HEK293 (cell line): ENCODE data around the gene DBH.
A peak's percentile ranks its signal among the peaks of the same experiment; 100 is the strongest.

ENCODE experiments used
- CTCF ChIA-PET: fragments of 350-600 bp; formaldehyde crosslinking; extraction: SDS; loops from one replicate; lab custom pipeline; 2021; ENCODE audit warnings: antibody characterized with exemption; lab: Yijun Ruan, JAX
- POLR2A ChIA-PET: fragments of 300-600 bp; formaldehyde crosslinking; extraction: SDS; loops from one replicate; lab custom pipeline; 2020; ENCODE audit warnings: antibody characterized with exemption, inconsistent platforms; lab: Yijun Ruan, JAX
- H3K27ac ChIP-seq: fragments of 200-500 bp; sonication (Bioruptor generic); 2 replicates; pipeline ENCODE4 v1.5.1; 2014; ENCODE audit warnings: low read depth, low read length, control low read depth, inconsistent platforms; ENCODE audit errors: extremely low read depth
- H3K36me3 ChIP-seq, 2 experiments: fragments of 200-500 bp in 1 of 2; sonication (Bioruptor generic) in 1 of 2; 1 replicate in 1 of 2; 2 replicates in 1 of 2; pipeline ENCODE4 v1.5.1; 2014 to 2017; ENCODE audit warnings: inconsistent platforms in 2 of 2, low read length in 2 of 2; ENCODE audit not compliant: control insufficient read depth in 2 of 2, insufficient read depth in 1 of 2
- H3K4me1 ChIP-seq: fragments of 200-500 bp; sonication (Bioruptor generic); 2 replicates; pipeline ENCODE4 v1.5.1; 2014; ENCODE audit warnings: mild to moderate bottlenecking, low read length, inconsistent platforms; ENCODE audit not compliant: control insufficient read depth, insufficient read depth
- H3K4me3 ChIP-seq: 2 replicates; pipeline ENCODE4 v1.5.1; 2011; ENCODE audit warnings: low read depth, mild to moderate bottlenecking, control low read depth, low read length, moderate library complexity
- H3K9me3 ChIP-seq: fragments of 200-500 bp; sonication (Bioruptor generic); 2 replicates; pipeline ENCODE4 v1.5.1; 2014; ENCODE audit warnings: low read depth, low read length, inconsistent platforms; ENCODE audit not compliant: control insufficient read depth, insufficient read depth
- KLF8 ChIP-seq: fragments of 450-650 bp; formaldehyde crosslinking; IDR thresholded peaks from 2 replicates; pipeline ENCODE4 v1.5.1; 2016; ENCODE audit warnings: missing biosample characterization, missing genetic modification characterization
- PRDM1 ChIP-seq: fragments of 450-650 bp; formaldehyde crosslinking; IDR thresholded peaks from 2 replicates; pipeline ENCODE4; 2016; ENCODE audit warnings: missing biosample characterization, missing genetic modification characterization
- ZNF133 ChIP-seq: fragments of 450-650 bp; formaldehyde crosslinking; IDR thresholded peaks from 2 replicates; pipeline ENCODE4 v1.5.1; 2016; ENCODE audit warnings: missing biosample characterization, missing genetic modification characterization
- ZNF155 ChIP-seq: fragments of 450-650 bp; formaldehyde crosslinking; IDR thresholded peaks from 2 replicates; pipeline ENCODE4 v1.5.1; 2016; ENCODE audit warnings: missing biosample characterization, missing genetic modification characterization
- ZNF169 ChIP-seq: fragments of 450-650 bp; formaldehyde crosslinking; IDR thresholded peaks from 2 replicates; pipeline ENCODE4 v1.5.1; 2016; ENCODE audit warnings: missing biosample characterization, missing genetic modification characterization
- ZNF211 ChIP-seq: fragments of 450-650 bp; formaldehyde crosslinking; IDR thresholded peaks from 2 replicates; pipeline ENCODE4 v1.5.1; 2016; ENCODE audit warnings: low read depth, missing biosample characterization, missing genetic modification characterization
- ZNF223 ChIP-seq: fragments of 450-650 bp; formaldehyde crosslinking; IDR thresholded peaks from 2 replicates; pipeline ENCODE4 v1.5.1; 2016; ENCODE audit warnings: missing biosample characterization, missing genetic modification characterization
- ZNF394 ChIP-seq: fragments of 450-650 bp; formaldehyde crosslinking; IDR thresholded peaks from 2 replicates; pipeline ENCODE4 v1.5.1; 2016; ENCODE audit warnings: missing biosample characterization, missing genetic modification characterization, mild to moderate bottlenecking, moderate library complexity, borderline replicate concordance
- ZNF571 ChIP-seq: fragments of 450-650 bp; formaldehyde crosslinking; IDR thresholded peaks from 2 replicates; pipeline ENCODE4 v1.5.0; 2017; ENCODE audit warnings: missing biosample characterization, missing genetic modification characterization
- ZNF596 ChIP-seq: fragments of 450-650 bp; IDR thresholded peaks from 2 replicates; pipeline ENCODE4 v1.5.0; 2018; ENCODE audit warnings: missing biosample characterization, mild to moderate bottlenecking, missing genetic modification characterization, moderate library complexity
- TF ChIP-seq, protein P1 (sequence below): fragments of 450-650 bp; formaldehyde crosslinking; IDR thresholded peaks from 2 replicates; pipeline ENCODE4 v1.5.1; 2017; ENCODE audit warnings: missing biosample characterization, missing genetic modification characterization
- TF ChIP-seq, protein P2 (sequence below): fragments of 450-650 bp; formaldehyde crosslinking; IDR thresholded peaks from 2 replicates; pipeline ENCODE4 v1.5.1; 2016; ENCODE audit warnings: missing biosample characterization, missing genetic modification characterization
- TF ChIP-seq, protein P3 (sequence below): fragments of 450-650 bp; formaldehyde crosslinking; IDR thresholded peaks from 2 replicates; pipeline ENCODE4 v1.5.1; 2016; ENCODE audit warnings: missing biosample characterization, missing genetic modification characterization
- TF ChIP-seq, protein P4 (sequence below): fragments of 450-650 bp; formaldehyde crosslinking; IDR thresholded peaks from 2 replicates; pipeline ENCODE4 v1.5.1; 2016; ENCODE audit warnings: missing biosample characterization, missing genetic modification characterization
- TF ChIP-seq, protein P5 (sequence below): fragments of 450-650 bp; formaldehyde crosslinking; optimal IDR thresholded peaks from 2 replicates; pipeline ENCODE3; 2016; ENCODE audit warnings: missing biosample characterization, mild to moderate bottlenecking, missing genetic modification characterization

DBH gene

DNA sequence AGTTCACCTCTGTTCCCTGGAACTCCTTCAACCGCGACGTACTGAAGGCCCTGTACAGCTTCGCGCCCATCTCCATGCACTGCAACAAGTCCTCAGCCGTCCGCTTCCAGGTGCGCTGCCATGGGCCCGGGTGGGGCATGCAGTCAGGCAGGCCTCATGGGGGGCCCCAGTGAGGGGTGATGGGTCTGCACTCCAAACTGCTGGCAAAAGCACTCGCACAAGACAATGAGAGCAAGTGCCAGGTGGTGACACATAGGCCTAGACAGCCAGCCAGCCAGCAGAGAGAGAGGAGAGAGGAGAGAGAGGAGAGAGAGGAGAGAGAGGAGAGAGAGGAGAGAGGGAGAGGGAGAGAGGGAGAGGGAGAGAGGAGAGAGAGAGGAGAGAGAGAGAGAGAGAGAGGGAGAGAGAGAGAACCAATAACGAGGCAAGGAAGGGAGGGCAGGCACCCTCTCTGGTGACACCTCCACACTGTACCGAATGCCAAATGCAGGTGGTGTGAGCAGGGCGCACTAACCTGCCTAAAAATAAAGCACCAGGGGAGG is 21.0 kb downstream of the DBH start:
- Histone ChIP-seq H3K4me1 (peaks cover 3% of the 10 kb centered on the region), H3K4me3 (no peak overlapping the region), H3K27ac (no peak overlapping the region), H3K36me3 (no peaks in the 10 kb centered on the region), H3K9me3 (no peaks in the 10 kb centered on the region)
- POLR2A ChIA-PET: no interaction called here
- CTCF ChIA-PET: interaction anchor here (0.6 to 0.9 kb wide), 2 partner anchors 23 to 123 kb away, joined by 3 read pairs; no protein-coding TSS in a partner anchor
- TF ChIP-seq ZNF155 (tag by site-specific recombination) (no peak), PRDM1 (tag by site-specific recombination) (peak; percentile 63), ZNF596 (tag by site-specific recombination) (peak; percentile 88), ZNF169 (tag by site-specific recombination) (peak; percentile 96), ZNF211 (tag by site-specific recombination) (no peak)
- TF ChIP-seq, protein P1, sequence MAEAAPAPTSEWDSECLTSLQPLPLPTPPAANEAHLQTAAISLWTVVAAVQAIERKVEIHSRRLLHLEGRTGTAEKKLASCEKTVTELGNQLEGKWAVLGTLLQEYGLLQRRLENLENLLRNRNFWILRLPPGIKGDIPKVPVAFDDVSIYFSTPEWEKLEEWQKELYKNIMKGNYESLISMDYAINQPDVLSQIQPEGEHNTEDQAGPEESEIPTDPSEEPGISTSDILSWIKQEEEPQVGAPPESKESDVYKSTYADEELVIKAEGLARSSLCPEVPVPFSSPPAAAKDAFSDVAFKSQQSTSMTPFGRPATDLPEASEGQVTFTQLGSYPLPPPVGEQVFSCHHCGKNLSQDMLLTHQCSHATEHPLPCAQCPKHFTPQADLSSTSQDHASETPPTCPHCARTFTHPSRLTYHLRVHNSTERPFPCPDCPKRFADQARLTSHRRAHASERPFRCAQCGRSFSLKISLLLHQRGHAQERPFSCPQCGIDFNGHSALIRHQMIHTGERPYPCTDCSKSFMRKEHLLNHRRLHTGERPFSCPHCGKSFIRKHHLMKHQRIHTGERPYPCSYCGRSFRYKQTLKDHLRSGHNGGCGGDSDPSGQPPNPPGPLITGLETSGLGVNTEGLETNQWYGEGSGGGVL: peak; percentile 82

DNA sequence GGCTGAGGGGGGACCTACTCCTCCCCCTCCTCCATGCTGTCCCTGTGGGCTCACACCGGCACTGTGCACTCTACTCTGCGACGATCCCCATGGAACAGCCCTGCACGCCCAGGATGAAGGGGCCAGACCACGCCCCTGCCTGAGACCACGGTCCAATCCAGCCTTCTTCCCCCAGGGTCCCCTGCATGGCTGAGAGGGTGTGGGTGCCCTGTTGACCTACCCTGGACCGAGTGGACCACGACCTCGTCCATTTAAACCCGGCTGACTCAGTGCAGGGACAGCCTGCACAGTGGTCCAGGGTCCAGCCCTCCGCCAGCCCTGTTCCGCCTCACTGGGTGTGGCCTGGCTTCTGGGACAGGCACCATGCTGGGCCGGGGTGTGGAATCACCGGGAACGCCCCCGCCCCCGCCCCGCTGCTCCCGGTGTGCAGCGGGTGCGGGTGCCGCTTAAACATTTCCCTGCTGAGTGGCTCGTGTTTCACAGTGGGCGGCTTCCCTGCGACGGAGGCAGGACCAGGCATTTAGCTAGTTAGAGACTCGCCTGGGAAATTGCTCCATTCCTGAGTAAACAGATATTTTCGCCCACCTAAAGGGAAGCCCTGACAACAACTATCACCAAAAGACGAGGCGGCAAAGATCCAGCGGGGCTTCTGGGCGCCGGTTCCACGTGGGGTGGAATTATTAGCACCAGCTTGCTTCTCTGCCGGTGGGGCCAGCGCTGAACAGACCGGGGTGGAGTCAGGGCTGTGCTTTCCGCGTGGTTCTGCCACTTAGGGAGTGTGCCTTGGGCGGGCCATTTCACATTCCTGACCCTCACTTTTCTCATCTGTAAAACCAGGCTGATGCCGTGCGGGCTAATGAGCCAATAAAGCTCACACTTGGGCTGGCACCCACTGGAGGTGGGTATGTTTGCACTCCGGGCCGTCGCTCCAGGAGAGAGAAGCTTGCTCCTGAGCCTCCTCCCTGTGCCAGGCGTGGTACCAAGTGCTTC is 22.6 kb downstream of the DBH start:
- CTCF ChIA-PET: interaction anchor here (0.7 to 1.8 kb wide), 7 partner anchors 14 to 451 kb away, joined by 3 to 10 read pairs (median 3); no protein-coding TSS in a partner anchor
- peak overlapping the region; percentile 7; the same call in 1 of the 2 replicates for H3K4me3 ChIP-seq
- H3K27ac ChIP-seq: no peak overlapping the region
- TF ChIP-seq ZNF133 (tag by site-specific recombination): no peak
- TF ChIP-seq ZNF571 (tag by site-specific recombination): no peak
- TF ChIP-seq, protein P2, sequence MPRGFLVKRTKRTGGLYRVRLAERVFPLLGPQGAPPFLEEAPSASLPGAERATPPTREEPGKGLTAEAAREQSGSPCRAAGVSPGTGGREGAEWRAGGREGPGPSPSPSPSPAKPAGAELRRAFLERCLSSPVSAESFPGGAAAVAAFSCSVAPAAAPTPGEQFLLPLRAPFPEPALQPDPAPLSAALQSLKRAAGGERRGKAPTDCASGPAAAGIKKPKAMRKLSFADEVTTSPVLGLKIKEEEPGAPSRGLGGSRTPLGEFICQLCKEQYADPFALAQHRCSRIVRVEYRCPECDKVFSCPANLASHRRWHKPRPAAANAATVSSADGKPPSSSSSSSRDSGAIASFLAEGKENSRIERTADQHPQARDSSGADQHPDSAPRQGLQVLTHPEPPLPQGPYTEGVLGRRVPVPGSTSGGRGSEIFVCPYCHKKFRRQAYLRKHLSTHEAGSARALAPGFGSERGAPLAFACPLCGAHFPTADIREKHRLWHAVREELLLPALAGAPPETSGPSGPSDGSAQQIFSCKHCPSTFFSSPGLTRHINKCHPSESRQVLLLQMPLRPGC (tag by site-specific recombination): no peak
- TF ChIP-seq KLF8 (tag by site-specific recombination): 0 out of 2 replicates have a peak, but pooled peaks have one; percentile 24
- no peak for TF ChIP-seq ZNF223 (tag by site-specific recombination)
- TF ChIP-seq, protein P3, sequence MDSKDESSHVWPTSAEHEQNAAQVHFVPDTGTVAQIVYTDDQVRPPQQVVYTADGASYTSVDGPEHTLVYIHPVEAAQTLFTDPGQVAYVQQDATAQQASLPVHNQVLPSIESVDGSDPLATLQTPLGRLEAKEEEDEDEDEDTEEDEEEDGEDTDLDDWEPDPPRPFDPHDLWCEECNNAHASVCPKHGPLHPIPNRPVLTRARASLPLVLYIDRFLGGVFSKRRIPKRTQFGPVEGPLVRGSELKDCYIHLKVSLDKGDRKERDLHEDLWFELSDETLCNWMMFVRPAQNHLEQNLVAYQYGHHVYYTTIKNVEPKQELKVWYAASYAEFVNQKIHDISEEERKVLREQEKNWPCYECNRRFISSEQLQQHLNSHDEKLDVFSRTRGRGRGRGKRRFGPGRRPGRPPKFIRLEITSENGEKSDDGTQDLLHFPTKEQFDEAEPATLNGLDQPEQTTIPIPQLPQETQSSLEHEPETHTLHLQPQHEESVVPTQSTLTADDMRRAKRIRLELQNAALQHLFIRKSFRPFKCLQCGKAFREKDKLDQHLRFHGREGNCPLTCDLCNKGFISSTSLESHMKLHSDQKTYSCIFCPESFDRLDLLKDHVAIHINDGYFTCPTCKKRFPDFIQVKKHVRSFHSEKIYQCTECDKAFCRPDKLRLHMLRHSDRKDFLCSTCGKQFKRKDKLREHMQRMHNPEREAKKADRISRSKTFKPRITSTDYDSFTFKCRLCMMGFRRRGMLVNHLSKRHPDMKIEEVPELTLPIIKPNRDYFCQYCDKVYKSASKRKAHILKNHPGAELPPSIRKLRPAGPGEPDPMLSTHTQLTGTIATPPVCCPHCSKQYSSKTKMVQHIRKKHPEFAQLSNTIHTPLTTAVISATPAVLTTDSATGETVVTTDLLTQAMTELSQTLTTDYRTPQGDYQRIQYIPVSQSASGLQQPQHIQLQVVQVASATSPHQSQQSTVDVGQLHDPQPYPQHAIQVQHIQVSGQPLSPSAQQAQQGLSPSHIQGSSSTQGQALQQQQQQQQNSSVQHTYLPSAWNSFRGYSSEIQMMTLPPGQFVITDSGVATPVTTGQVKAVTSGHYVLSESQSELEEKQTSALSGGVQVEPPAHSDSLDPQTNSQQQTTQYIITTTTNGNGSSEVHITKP: peak; percentile 51
- TF ChIP-seq, protein P4, sequence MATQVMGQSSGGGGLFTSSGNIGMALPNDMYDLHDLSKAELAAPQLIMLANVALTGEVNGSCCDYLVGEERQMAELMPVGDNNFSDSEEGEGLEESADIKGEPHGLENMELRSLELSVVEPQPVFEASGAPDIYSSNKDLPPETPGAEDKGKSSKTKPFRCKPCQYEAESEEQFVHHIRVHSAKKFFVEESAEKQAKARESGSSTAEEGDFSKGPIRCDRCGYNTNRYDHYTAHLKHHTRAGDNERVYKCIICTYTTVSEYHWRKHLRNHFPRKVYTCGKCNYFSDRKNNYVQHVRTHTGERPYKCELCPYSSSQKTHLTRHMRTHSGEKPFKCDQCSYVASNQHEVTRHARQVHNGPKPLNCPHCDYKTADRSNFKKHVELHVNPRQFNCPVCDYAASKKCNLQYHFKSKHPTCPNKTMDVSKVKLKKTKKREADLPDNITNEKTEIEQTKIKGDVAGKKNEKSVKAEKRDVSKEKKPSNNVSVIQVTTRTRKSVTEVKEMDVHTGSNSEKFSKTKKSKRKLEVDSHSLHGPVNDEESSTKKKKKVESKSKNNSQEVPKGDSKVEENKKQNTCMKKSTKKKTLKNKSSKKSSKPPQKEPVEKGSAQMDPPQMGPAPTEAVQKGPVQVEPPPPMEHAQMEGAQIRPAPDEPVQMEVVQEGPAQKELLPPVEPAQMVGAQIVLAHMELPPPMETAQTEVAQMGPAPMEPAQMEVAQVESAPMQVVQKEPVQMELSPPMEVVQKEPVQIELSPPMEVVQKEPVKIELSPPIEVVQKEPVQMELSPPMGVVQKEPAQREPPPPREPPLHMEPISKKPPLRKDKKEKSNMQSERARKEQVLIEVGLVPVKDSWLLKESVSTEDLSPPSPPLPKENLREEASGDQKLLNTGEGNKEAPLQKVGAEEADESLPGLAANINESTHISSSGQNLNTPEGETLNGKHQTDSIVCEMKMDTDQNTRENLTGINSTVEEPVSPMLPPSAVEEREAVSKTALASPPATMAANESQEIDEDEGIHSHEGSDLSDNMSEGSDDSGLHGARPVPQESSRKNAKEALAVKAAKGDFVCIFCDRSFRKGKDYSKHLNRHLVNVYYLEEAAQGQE (tag by site-specific recombination): no peak
- TF ChIP-seq ZNF394 (tag by site-specific recombination): no peak
- TF ChIP-seq, protein P5, sequence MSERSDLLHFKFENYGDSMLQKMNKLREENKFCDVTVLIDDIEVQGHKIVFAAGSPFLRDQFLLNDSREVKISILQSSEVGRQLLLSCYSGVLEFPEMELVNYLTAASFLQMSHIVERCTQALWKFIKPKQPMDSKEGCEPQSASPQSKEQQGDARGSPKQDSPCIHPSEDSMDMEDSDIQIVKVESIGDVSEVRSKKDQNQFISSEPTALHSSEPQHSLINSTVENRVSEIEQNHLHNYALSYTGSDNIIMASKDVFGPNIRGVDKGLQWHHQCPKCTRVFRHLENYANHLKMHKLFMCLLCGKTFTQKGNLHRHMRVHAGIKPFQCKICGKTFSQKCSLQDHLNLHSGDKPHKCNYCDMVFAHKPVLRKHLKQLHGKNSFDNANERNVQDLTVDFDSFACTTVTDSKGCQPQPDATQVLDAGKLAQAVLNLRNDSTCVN (tag by site-specific recombination): peak; percentile 36

More for the DNA sequence above, 22.6 kb downstream of the DBH start:
- Histone ChIP-seq H3K36me3 (no peaks in the 10 kb centered on the region), H3K9me3 (no peaks in the 10 kb centered on the region), H3K4me1 (peaks cover 3% of the 10 kb centered on the region)
- POLR2A ChIA-PET: interaction anchor here (1.0 kb wide), 1 partner anchor 49 kb away, joined by 3 read pairs; no protein-coding TSS in a partner anchor
